ENCODE data around the gene OPALIN. TPM values are rescaled to one million over a fixed set of nuclear protein-coding genes. Genes with fewer than 3 reads are reported as not detected.

The OPALIN gene
- total RNA-seq, 1 donor from 2014 or later, result not detected

GRCh38 chr10:96389785-96390184, 31.0 kb upstream of the OPALIN start:
- no peaks in the 10 kb centered on the region for H3K36me3 ChIP-seq
- DNase-seq (no peak), ATAC-seq (no peak)
- H3K27ac ChIP-seq, result no peak overlapping the region
- no peak overlapping the region for H3K4me3 ChIP-seq
- no peaks in the 10 kb centered on the region for H3K27me3 ChIP-seq
- no peaks in the 10 kb centered on the region for H3K4me1 ChIP-seq
- no peak for TF ChIP-seq CTCF (IDR thresholded peaks at IDR 0.05)
- intact Hi-C loops (cut with DNase I), result loop anchor here (10.0 kb wide), 1 partner anchor 125 kb away; the partner anchor contains the start of gene TLL2
- no peaks in the 10 kb centered on the region for H3K9me3 ChIP-seq

- TF ChIP-seq CTCF (IDR thresholded peaks at IDR 0.05), result no peak
- intact Hi-C loops (cut with DNase I), result no loop called here
- Histone ChIP-seq H3K27me3 (no peaks in the 10 kb centered on the region), H3K9me3 (no peaks in the 10 kb centered on the region), H3K36me3 (no peaks in the 10 kb centered on the region), H3K4me3 (no peak overlapping the region), H3K27ac (no peak overlapping the region), H3K4me1 (no peaks in the 10 kb centered on the region)
- ATAC-seq (no peak), DNase-seq (no peak)
Observed at GRCh38 chr10:96387601-96388000, 28.8 kb upstream of the OPALIN start.

- H3K4me1 ChIP-seq, result no peaks in the 10 kb centered on the region
- H3K9me3 ChIP-seq, result no peaks in the 10 kb centered on the region
- H3K27me3 ChIP-seq, result no peaks in the 10 kb centered on the region
- no peak for TF ChIP-seq CTCF (IDR thresholded peaks at IDR 0.05)
- intact Hi-C loops (cut with DNase I), result no loop called here
- H3K4me3 ChIP-seq, result no peak overlapping the region
- ATAC-seq (no peak), DNase-seq (no peak)
- H3K27ac ChIP-seq, result no peak overlapping the region
- no peaks in the 10 kb centered on the region for H3K36me3 ChIP-seq
Observed at GRCh38 chr10:96387161-96387560, 28.4 kb upstream of the OPALIN start.

- no peaks in the 10 kb centered on the region for H3K36me3 ChIP-seq
- TF ChIP-seq CTCF (IDR thresholded peaks at IDR 0.05), result no peak
- peaks cover 5% of the 10 kb centered on the region for H3K4me1 ChIP-seq
- H3K27me3 ChIP-seq, result no peaks in the 10 kb centered on the region
- H3K4me3 ChIP-seq, result no peak overlapping the region
- ATAC-seq (no peak), DNase-seq (no peak)
- H3K27ac ChIP-seq, result no peak overlapping the region
- intact Hi-C loops (cut with DNase I), result no loop called here
- H3K9me3 ChIP-seq, result no peaks in the 10 kb centered on the region
Observed at GRCh38 chr10:96384506-96384905, 25.7 kb upstream of the OPALIN start.

GRCh38 chr10:96380821-96381220, 22.0 kb upstream of the OPALIN start:
- peaks cover 5% of the 10 kb centered on the region for H3K4me1 ChIP-seq
- H3K27ac ChIP-seq, result no peak overlapping the region
- no peak for TF ChIP-seq CTCF (IDR thresholded peaks at IDR 0.05)
- DNase-seq (no peak), ATAC-seq (peak; percentile 90)
- H3K9me3 ChIP-seq, result no peaks in the 10 kb centered on the region
- H3K4me3 ChIP-seq, result no peak overlapping the region
- intact Hi-C loops (cut with DNase I), result no loop called here
- no peaks in the 10 kb centered on the region for H3K36me3 ChIP-seq
- peaks cover 3% of the 10 kb centered on the region for H3K27me3 ChIP-seq

- Histone ChIP-seq H3K9me3 (no peaks in the 10 kb centered on the region), H3K36me3 (no peaks in the 10 kb centered on the region), H3K4me1 (peaks cover 12% of the 10 kb centered on the region), H3K27ac (no peak overlapping the region), H3K4me3 (no peak overlapping the region), H3K27me3 (peaks cover 3% of the 10 kb centered on the region)
- intact Hi-C loops (cut with DNase I), result no loop called here
- no peak for DNase-seq
- TF ChIP-seq CTCF (IDR thresholded peaks at IDR 0.05), result no peak
- ATAC-seq, result no peak
Observed at GRCh38 chr10:96379758-96380157, 21.0 kb upstream of the OPALIN start.

All from upper lobe of right lung (tissue), 1 donor.